Hippocampal formation (tissue), 2 donors: ENCODE data around the gene GNRH2.
A peak's percentile ranks its signal among the peaks of the same experiment; 100 is the strongest.
"Not testable (repeated sequence)": the region's sequence is repeated elsewhere in the genome, so short reads cannot be mapped to it uniquely, and the experiment has no call there.

ENCODE experiments used
- DNase-seq, 2 donors: peaks; one replicate each; lab custom pipeline; 2025; lab: John Stamatoyannopoulos, UW

GNRH2 gene

GRCh38 chr20:3043322-3043721 is at the start of gene GNRH2:
Gene GNRH2, plus strand, starts transcription at chr20:3043622. Its CDS starts 793 bp downstream, at chr20:3044415.
- no peak for DNase-seq

GRCh38 chr20:2995796-2996195 is 47.6 kb upstream of the GNRH2 start:
- DNase-seq = no peak

GRCh38 chr20:2998728-2999127 is 44.7 kb upstream of the GNRH2 start:
- DNase-seq = no peak

- peak in 1 of 2 donors; percentile 73 for DNase-seq
Measured at GRCh38 chr20:3000852-3001523, 42.4 kb upstream of the GNRH2 start.

- no peak for DNase-seq
Measured at GRCh38 chr20:3003416-3003815, 40.0 kb upstream of the GNRH2 start.

GRCh38 chr20:3010985-3011723 is 32.3 kb upstream of the GNRH2 start:
- no peak for DNase-seq

- DNase-seq = no peak
Measured at GRCh38 chr20:3011752-3012151, 31.7 kb upstream of the GNRH2 start.

GRCh38 chr20:3013771-3014170 is 29.7 kb upstream of the GNRH2 start:
- DNase-seq = no peak

- DNase-seq = no peak
Measured at GRCh38 chr20:3014179-3014578, 29.2 kb upstream of the GNRH2 start.

- DNase-seq = no peak
Measured at GRCh38 chr20:3014662-3015061, 28.8 kb upstream of the GNRH2 start.

- not testable (repeated sequence) for DNase-seq
Measured at GRCh38 chr20:3015302-3015701, 28.1 kb upstream of the GNRH2 start.

- no peak for DNase-seq
Measured at GRCh38 chr20:3021327-3021726, 22.1 kb upstream of the GNRH2 start.

- no peak for DNase-seq
Measured at GRCh38 chr20:3021777-3022176, 21.6 kb upstream of the GNRH2 start.

- not testable (repeated sequence) for DNase-seq
Measured at GRCh38 chr20:3022559-3023490, 20.6 kb upstream of the GNRH2 start.

GRCh38 chr20:3027987-3028386 is 15.4 kb upstream of the GNRH2 start:
- no peak for DNase-seq

GRCh38 chr20:3031524-3032147 is 11.8 kb upstream of the GNRH2 start:
- no peak for DNase-seq

- DNase-seq = no peak
Measured at GRCh38 chr20:3032624-3033023, 10.8 kb upstream of the GNRH2 start.

GRCh38 chr20:3037654-3038053 is 5.8 kb upstream of the GNRH2 start:
- DNase-seq = no peak

GRCh38 chr20:3038454-3038853 is 5.0 kb upstream of the GNRH2 start:
- DNase-seq = no peak

GRCh38 chr20:3039426-3039825 is 4.0 kb upstream of the GNRH2 start:
- no peak for DNase-seq

- no peak for DNase-seq
Measured at GRCh38 chr20:3040086-3040485, 3.3 kb upstream of the GNRH2 start.

- DNase-seq = no peak
Measured at GRCh38 chr20:3041854-3042409, 1.5 kb upstream of the GNRH2 start.
